Activated CD8-positive, alpha-beta memory T cell treated with anti-CD3 and anti-CD28 coated beads, Interleukin-2, amount 50 U/mL, for 1 hour (primary cell): ENCODE data around the gene FOXD2.
"Not testable (repeated sequence)": the region's sequence is repeated elsewhere in the genome, so short reads cannot be mapped to it uniquely, and the experiment has no call there.

ENCODE experiments used
- DNase-seq: peaks from one replicate; pipeline ENCODE4 v3.0.0-alpha.2; 2020; ENCODE audit errors: extremely low read depth

Gene FOXD2

GRCh38 chr1:47439819-47440598 lies 2.2 kb downstream of the FOXD2 start:
- DNase-seq, result no peak

- no peak for DNase-seq
Measured at GRCh38 chr1:47440599-47441081, 2.8 kb downstream of the FOXD2 start.

GRCh38 chr1:47441450-47442106 lies 3.7 kb downstream of the FOXD2 start:
- DNase-seq, result no peak

- no peak for DNase-seq
Measured at GRCh38 chr1:47442202-47442601, 4.4 kb downstream of the FOXD2 start.

- DNase-seq, result no peak
Measured at GRCh38 chr1:47442842-47443529, 5.1 kb downstream of the FOXD2 start.

GRCh38 chr1:47443530-47444296 lies 5.9 kb downstream of the FOXD2 start:
- no peak for DNase-seq

GRCh38 chr1:47444297-47444561 lies 6.4 kb downstream of the FOXD2 start:
- no peak for DNase-seq

GRCh38 chr1:47444562-47445465 lies 7.0 kb downstream of the FOXD2 start:
- no peak for DNase-seq

- DNase-seq, result no peak
Measured at GRCh38 chr1:47445823-47446550, 8.1 kb downstream of the FOXD2 start.

- no peak for DNase-seq
Measured at GRCh38 chr1:47448462-47449222, 10.8 kb downstream of the FOXD2 start.

GRCh38 chr1:47449822-47450552 lies 12.1 kb downstream of the FOXD2 start:
- no peak for DNase-seq

- DNase-seq, result no peak
Measured at GRCh38 chr1:47450606-47451005, 12.8 kb downstream of the FOXD2 start.

GRCh38 chr1:47452426-47452825 lies 14.6 kb downstream of the FOXD2 start:
- DNase-seq, result no peak

- DNase-seq, result not testable (repeated sequence)
Measured at GRCh38 chr1:47453910-47454309, 16.1 kb downstream of the FOXD2 start.

GRCh38 chr1:47456250-47456649 lies 18.4 kb downstream of the FOXD2 start:
- no peak for DNase-seq

- not testable (repeated sequence) for DNase-seq
Measured at GRCh38 chr1:47457547-47457946, 19.7 kb downstream of the FOXD2 start.

GRCh38 chr1:47459253-47459788 lies 21.5 kb downstream of the FOXD2 start:
- DNase-seq, result no peak

- no peak for DNase-seq
Measured at GRCh38 chr1:47460040-47460439, 22.2 kb downstream of the FOXD2 start.

GRCh38 chr1:47460456-47460855 lies 22.6 kb downstream of the FOXD2 start:
- no peak for DNase-seq
